Keratinocyte (primary cell): ENCODE results near the gene DGCR8. TPM values are rescaled to one million over a fixed set of nuclear protein-coding genes. Genes with fewer than 3 reads are reported as not detected.

Experiments used
- DNase-seq: peaks from one replicate; pipeline ENCODE4 v3.0.0-alpha.2; 2011; ENCODE audit warnings: low read depth, missing footprints, low spot score
- FAIRE-seq: peaks from 2 replicates; lab custom pipeline; 2011; peaks lifted over from hg19 to GRCh38; lab: Jason Lieb, UNC
- H2AFZ ChIP-seq: 2 replicates; pipeline ENCODE4 v1.6.0; 2012; ENCODE audit warnings: low read length, control low read depth, inconsistent platforms; ENCODE audit not compliant: control insufficient read depth
- H3K27ac ChIP-seq: 2 replicates; pipeline ENCODE4 v1.5.1; 2011; ENCODE audit warnings: low read length; ENCODE audit not compliant: control insufficient read depth, insufficient read depth
- H3K27me3 ChIP-seq: 3 replicates; pipeline ENCODE4 v1.6.0; 2011; ENCODE audit warnings: low read length; ENCODE audit not compliant: control insufficient read depth, insufficient read depth; ENCODE audit errors: extremely low read depth
- H3K36me3 ChIP-seq, 2 experiments: 2 replicates in 1 of 2; 3 replicates in 1 of 2; pipeline ENCODE4 v1.5.1; 2011; ENCODE audit warnings: low read length in 2 of 2, mild to moderate bottlenecking in 1 of 2; ENCODE audit not compliant: control insufficient read depth in 2 of 2, insufficient read depth in 2 of 2; ENCODE audit errors: extremely low read depth in 1 of 2
- H3K4me1 ChIP-seq: 3 replicates; pipeline ENCODE4 v1.5.1; 2011; ENCODE audit warnings: low read length; ENCODE audit not compliant: control insufficient read depth, insufficient read depth; ENCODE audit errors: extremely low read depth
- H3K4me2 ChIP-seq: 3 replicates; pipeline ENCODE4 v1.6.0; 2011; ENCODE audit warnings: low read depth, low read length; ENCODE audit not compliant: control insufficient read depth, insufficient read depth; ENCODE audit errors: extremely low read depth
- H3K4me3 ChIP-seq, 3 experiments: fragments of 200-600 bp in 1 of 3; sonication (generic) in 1 of 3; 2 replicates in 2 of 3; 3 replicates in 1 of 3; pipeline ENCODE4 v1.5.1; 2011 to 2016; ENCODE audit warnings: low read length in 3 of 3, mild to moderate bottlenecking in 3 of 3, control low read depth in 2 of 3, inconsistent platforms in 1 of 3, low read depth in 1 of 3, mixed read lengths in 1 of 3, mixed run types in 1 of 3, moderate library complexity in 1 of 3; ENCODE audit not compliant: control insufficient read depth in 2 of 3, insufficient read depth in 2 of 3; ENCODE audit errors: extremely low read depth in 1 of 3
- H3K79me2 ChIP-seq: 2 replicates; pipeline ENCODE4 v1.6.0; 2012; ENCODE audit warnings: low read length; ENCODE audit not compliant: control insufficient read depth, insufficient read depth
- H3K9ac ChIP-seq: 3 replicates; pipeline ENCODE4 v1.6.0; 2011; ENCODE audit warnings: low read length; ENCODE audit not compliant: control insufficient read depth, insufficient read depth; ENCODE audit errors: extremely low read depth
- H3K9me1 ChIP-seq: 3 replicates; pipeline ENCODE4 v1.6.0; 2011; ENCODE audit warnings: low read length; ENCODE audit not compliant: control insufficient read depth, insufficient read depth; ENCODE audit errors: extremely low read depth
- H3K9me3 ChIP-seq: 2 replicates; pipeline ENCODE4 v1.5.1; 2012; ENCODE audit warnings: low read depth, low read length; ENCODE audit not compliant: control insufficient read depth
- H4K20me1 ChIP-seq: 3 replicates; pipeline ENCODE4 v1.6.0; 2011; ENCODE audit warnings: low read length; ENCODE audit not compliant: control insufficient read depth, insufficient read depth; ENCODE audit errors: extremely low read depth
- EZH2 ChIP-seq: IDR thresholded peaks from one replicate; pipeline ENCODE4 v1.6.1; 2012; ENCODE audit warnings: inconsistent platforms, mild to moderate bottlenecking, low read length, moderate library complexity
- dilution Hi-C: fragments of 300-500 bp; cut with MboI; formaldehyde crosslinking; loops from one replicate; pipeline ENCODE4 v1.7.0; 2020; ENCODE audit warnings: low sequenced_read_pairs; ENCODE audit not compliant: extremely low pct_ligation_motif_present
- polyA plus RNA-seq, 5 experiments: library from polyadenylated mRNA; depleted of rRNA in 3 of 5; stranded (reverse) in 3 of 5; stranded (forward) in 1 of 5; unstranded in 1 of 5; fragments of >200 nt; gene quantifications; 1 replicate in 1 of 5; 2 replicates in 3 of 5; 3 replicates in 1 of 5; pipeline versions ENCODE4 v1.2.1 to v1.2.3, GENCODE V29; 2011 to 2012; ENCODE audit warnings: missing spikeins in 2 of 5, low read depth in 1 of 5, low replicate concordance in 1 of 5
- TF ChIP-seq, protein P1 (sequence below), 3 experiments: IDR thresholded peaks in 1 of 3; conservative IDR thresholded peaks in 1 of 3; optimal IDR thresholded peaks in 1 of 3; 2 replicates in 2 of 3; 3 replicates in 1 of 3; pipeline versions ENCODE3 to v1.5.1; 2011; ENCODE audit warnings: low read length in 3 of 3, mild to moderate bottlenecking in 3 of 3, moderate library complexity in 2 of 3, control low read depth in 1 of 3, inconsistent platforms in 1 of 3; ENCODE audit not compliant: insufficient read depth in 2 of 3; ENCODE audit errors: extremely low read depth in 1 of 3

Gene DGCR8
- polyA plus RNA-seq, 1 donor (not counting 4 experiments of a cell fraction or from before 2014, with no cell fraction given): 17.2 TPM

DNA sequence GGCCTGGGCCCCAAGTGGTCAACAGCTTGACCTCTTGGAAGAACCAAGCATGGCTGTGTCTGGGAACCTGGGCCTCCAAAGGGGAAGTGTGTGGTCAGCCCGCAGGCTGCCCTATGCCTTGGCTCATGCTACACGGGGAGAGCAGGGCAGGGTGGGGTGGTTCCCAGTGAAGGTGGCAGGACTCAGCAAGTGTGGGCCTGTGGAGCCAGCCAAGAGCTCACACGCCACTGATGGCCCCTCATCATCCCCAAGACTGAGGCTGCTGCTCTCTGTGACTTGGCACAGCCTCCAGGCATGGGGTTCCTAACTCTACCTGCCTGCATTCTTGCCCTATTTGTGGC lies 15.9 kb upstream of the DGCR8 start:
- no peak for TF ChIP-seq EZH2
- no peak overlapping the region for H3K4me3 ChIP-seq
- H3K9me3 ChIP-seq: no peaks in the 10 kb centered on the region
- no peaks in the 10 kb centered on the region for H4K20me1 ChIP-seq
- no peaks in the 10 kb centered on the region for H3K27me3 ChIP-seq
- H3K4me1 ChIP-seq: peaks cover 32% of the 10 kb centered on the region
- peaks cover 0 to 3% of the 10 kb centered on the region in 2 experiments for H3K36me3 ChIP-seq
- peaks cover 5% of the 10 kb centered on the region for H3K9me1 ChIP-seq
- H3K27ac ChIP-seq: no peak overlapping the region
- DNase-seq: peak; percentile 46
- no peak for FAIRE-seq
- dilution Hi-C loops: no loop called here
- no peaks in the 10 kb centered on the region for H3K79me2 ChIP-seq
- H3K4me2 ChIP-seq: peak overlapping the region; percentile 22
- H3K9ac ChIP-seq: no peak overlapping the region
- no peak overlapping the region for H2AFZ ChIP-seq

DNA sequence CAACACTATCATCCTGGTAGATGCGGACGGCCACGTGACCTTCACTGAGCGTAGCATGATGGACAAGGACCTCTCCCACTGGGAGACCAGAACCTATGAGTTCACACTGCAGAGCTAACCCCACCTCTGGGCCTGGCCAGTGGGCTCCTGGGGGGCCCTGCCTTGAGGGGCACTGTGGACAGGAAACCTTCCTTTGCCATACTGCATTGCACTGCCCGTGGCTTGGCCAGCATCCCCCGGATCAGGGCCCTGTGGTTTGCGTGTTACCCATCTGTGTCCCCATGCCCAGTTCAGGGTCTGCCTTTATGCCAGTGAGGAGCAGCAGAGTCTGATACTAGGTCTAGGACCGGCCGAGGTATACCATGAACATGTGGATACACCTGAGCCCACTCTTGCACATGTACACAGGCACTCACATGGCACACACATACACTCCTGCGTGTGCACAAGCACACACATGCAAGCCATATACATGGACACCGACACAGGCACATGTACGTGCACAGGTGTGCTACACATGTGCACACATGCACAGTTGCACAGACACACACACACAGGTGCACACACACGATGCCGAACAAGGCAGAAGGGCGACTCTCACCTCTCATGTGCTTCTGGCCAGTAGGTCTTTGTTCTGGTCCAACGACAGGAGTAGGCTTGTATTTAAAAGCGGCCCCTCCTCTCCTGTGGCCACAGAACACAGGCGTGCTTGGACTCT lies 15.3 kb upstream of the DGCR8 start:
- no peaks in the 10 kb centered on the region for H3K27me3 ChIP-seq
- DNase-seq (no peak), FAIRE-seq (no peak)
- H3K4me3 ChIP-seq: no peak overlapping the region
- H3K9me3 ChIP-seq: no peaks in the 10 kb centered on the region
- no peak overlapping the region for H3K9ac ChIP-seq
- TF ChIP-seq, protein P1, sequence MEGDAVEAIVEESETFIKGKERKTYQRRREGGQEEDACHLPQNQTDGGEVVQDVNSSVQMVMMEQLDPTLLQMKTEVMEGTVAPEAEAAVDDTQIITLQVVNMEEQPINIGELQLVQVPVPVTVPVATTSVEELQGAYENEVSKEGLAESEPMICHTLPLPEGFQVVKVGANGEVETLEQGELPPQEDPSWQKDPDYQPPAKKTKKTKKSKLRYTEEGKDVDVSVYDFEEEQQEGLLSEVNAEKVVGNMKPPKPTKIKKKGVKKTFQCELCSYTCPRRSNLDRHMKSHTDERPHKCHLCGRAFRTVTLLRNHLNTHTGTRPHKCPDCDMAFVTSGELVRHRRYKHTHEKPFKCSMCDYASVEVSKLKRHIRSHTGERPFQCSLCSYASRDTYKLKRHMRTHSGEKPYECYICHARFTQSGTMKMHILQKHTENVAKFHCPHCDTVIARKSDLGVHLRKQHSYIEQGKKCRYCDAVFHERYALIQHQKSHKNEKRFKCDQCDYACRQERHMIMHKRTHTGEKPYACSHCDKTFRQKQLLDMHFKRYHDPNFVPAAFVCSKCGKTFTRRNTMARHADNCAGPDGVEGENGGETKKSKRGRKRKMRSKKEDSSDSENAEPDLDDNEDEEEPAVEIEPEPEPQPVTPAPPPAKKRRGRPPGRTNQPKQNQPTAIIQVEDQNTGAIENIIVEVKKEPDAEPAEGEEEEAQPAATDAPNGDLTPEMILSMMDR (optimal IDR thresholded peaks at IDR 0.05 in 1 of 3, IDR thresholded peaks at IDR 0.05 in 1 of 3, conservative IDR thresholded peaks at IDR 0.05 in 1 of 3; ENCODE audit: extremely low read depth in 1 of 3, insufficient read depth in 2 of 3, low read length in 3 of 3): no peak
- no peak for TF ChIP-seq EZH2
- H3K36me3 ChIP-seq: peaks cover 0 to 2% of the 10 kb centered on the region in 2 experiments
- H3K9me1 ChIP-seq: peaks cover 5% of the 10 kb centered on the region
- no peaks in the 10 kb centered on the region for H4K20me1 ChIP-seq
- no peaks in the 10 kb centered on the region for H3K79me2 ChIP-seq
- no peak overlapping the region for H3K4me2 ChIP-seq
- peaks cover 32% of the 10 kb centered on the region for H3K4me1 ChIP-seq
- dilution Hi-C loops: no loop called here
- H2AFZ ChIP-seq: no peak overlapping the region
- no peak overlapping the region for H3K27ac ChIP-seq
